ENCODE data around the gene CEP44. TPM values are rescaled to one million over a fixed set of nuclear protein-coding genes. Genes with fewer than 3 reads are reported as not detected.
"Not testable (repeated sequence)": the region's sequence is repeated elsewhere in the genome, so short reads cannot be mapped to it uniquely, and the experiment has no call there.

The CEP44 gene
- polyA plus RNA-seq, 10 donors = 8.7 to 25.9 (median 13.9) TPM

GRCh38 chr4:174277433-174277832 lies 6.3 kb upstream of the CEP44 start:
- DNase-seq = no peak

GRCh38 chr4:174278467-174278866 lies 5.2 kb upstream of the CEP44 start:
- DNase-seq = no peak

GRCh38 chr4:174279433-174280155 lies 4.1 kb upstream of the CEP44 start:
- no peak for DNase-seq

GRCh38 chr4:174281182-174281737 lies 2.5 kb upstream of the CEP44 start:
- no peak for DNase-seq

- DNase-seq = no peak
Observed at GRCh38 chr4:174281901-174282300, 1.8 kb upstream of the CEP44 start.

GRCh38 chr4:174282836-174283506 lies 740 bp upstream of the CEP44 start:
- peak; percentile 90 to 96 (median 94) for DNase-seq

- DNase-seq = no peak
Observed at GRCh38 chr4:174284487-174284886, 776 bp downstream of the CEP44 start.

- no peak for DNase-seq
Observed at GRCh38 chr4:174286870-174287269, 3.2 kb downstream of the CEP44 start.

- DNase-seq = no peak
Observed at GRCh38 chr4:174292473-174292872, 8.8 kb downstream of the CEP44 start.

- DNase-seq = not testable (repeated sequence)
Observed at GRCh38 chr4:174294641-174295040, 10.9 kb downstream of the CEP44 start.

GRCh38 chr4:174295142-174295541 lies 11.4 kb downstream of the CEP44 start:
- DNase-seq = not testable (repeated sequence)

- DNase-seq = no peak
Observed at GRCh38 chr4:174303687-174304086, 20.0 kb downstream of the CEP44 start.

GRCh38 chr4:174304664-174305063 lies 21.0 kb downstream of the CEP44 start:
- no peak for DNase-seq

- no peak for DNase-seq
Observed at GRCh38 chr4:174305961-174306360, 22.2 kb downstream of the CEP44 start.

- DNase-seq = no peak
Observed at GRCh38 chr4:174307694-174308093, 24.0 kb downstream of the CEP44 start.

GRCh38 chr4:174312993-174313392 lies 29.3 kb downstream of the CEP44 start:
- DNase-seq = no peak

- DNase-seq = no peak
Observed at GRCh38 chr4:174314274-174314673, 30.6 kb downstream of the CEP44 start.

GRCh38 chr4:174314770-174315169 lies 31.1 kb downstream of the CEP44 start:
- DNase-seq = peak in 1 of 3 donors; percentile 14

- DNase-seq = no peak
Observed at GRCh38 chr4:174316546-174316945, 32.8 kb downstream of the CEP44 start.

GRCh38 chr4:174316954-174317353 lies 33.2 kb downstream of the CEP44 start:
- DNase-seq = no peak

GRCh38 chr4:174317531-174317930 lies 33.8 kb downstream of the CEP44 start:
- DNase-seq = no peak

- peak in 2 of 3 donors; percentile 30 to 38 for DNase-seq
Observed at GRCh38 chr4:174318829-174319764, 35.4 kb downstream of the CEP44 start.
